DOHH2 (cell line): ENCODE data around the gene SIGLEC6.

Source experiments
- H3F3A ChIP-seq: fragments of 200-600 bp; sonication (generic), shearing (Covaris generic); 2 replicates; pipeline ENCODE4 v1.6.0; 2016; ENCODE audit warnings: antibody characterized with exemption, mild to moderate bottlenecking; ENCODE audit not compliant: control insufficient read depth, insufficient read depth
- H3K27ac ChIP-seq: fragments of 200-600 bp; sonication (generic); 2 replicates; pipeline ENCODE4 v1.5.1; 2014; ENCODE audit warnings: low read depth, mild to moderate bottlenecking, low read length, moderate library complexity
- H3K27me3 ChIP-seq: fragments of 200-600 bp; sonication (generic); 2 replicates; pipeline ENCODE4 v1.6.1; 2014; ENCODE audit warnings: mild to moderate bottlenecking, low read length, mixed read lengths; ENCODE audit not compliant: control insufficient read depth
- H3K36me3 ChIP-seq: fragments of 200-600 bp; sonication (generic); 2 replicates; pipeline ENCODE4 v1.6.1; 2014; ENCODE audit warnings: mild to moderate bottlenecking, low read length, moderate library complexity, mixed read lengths; ENCODE audit not compliant: control insufficient read depth
- H3K4me1 ChIP-seq: fragments of 200-600 bp; sonication (generic); 2 replicates; pipeline ENCODE4 v1.6.1; 2014; ENCODE audit warnings: mild to moderate bottlenecking, low read length, mixed read lengths; ENCODE audit not compliant: control insufficient read depth
- H3K4me2 ChIP-seq: fragments of 200-600 bp; sonication (generic); 2 replicates; pipeline ENCODE4 v1.6.0; 2014; ENCODE audit warnings: mild to moderate bottlenecking, low read length, moderate library complexity
- H3K4me3 ChIP-seq: fragments of 200-600 bp; sonication (generic); 2 replicates; pipeline ENCODE4 v1.5.1; 2014; ENCODE audit warnings: mild to moderate bottlenecking, low read length, mixed read lengths
- H3K79me2 ChIP-seq: fragments of 200-600 bp; sonication (generic); 2 replicates; pipeline ENCODE4 v1.6.1; 2014; ENCODE audit warnings: mild to moderate bottlenecking, low read length, mixed read lengths; ENCODE audit not compliant: control insufficient read depth
- H3K9me2 ChIP-seq: fragments of 200-600 bp; sonication (generic); replicated peaks from 2 replicates; pipeline ENCODE4 v1.6.1; 2014; ENCODE audit warnings: mild to moderate bottlenecking, low read length, mixed read lengths; ENCODE audit not compliant: control insufficient read depth
- H3K9me3 ChIP-seq: fragments of 200-600 bp; sonication (generic); 2 replicates; pipeline ENCODE4 v1.6.1; 2014; ENCODE audit warnings: antibody characterized with exemption, low read length, mixed read lengths; ENCODE audit not compliant: control insufficient read depth, insufficient read depth
- H4K20me1 ChIP-seq: fragments of 200-600 bp; sonication (generic); 2 replicates; pipeline ENCODE4 v1.6.0; 2014; ENCODE audit warnings: low read depth, mild to moderate bottlenecking, antibody characterized with exemption, low read length, moderate library complexity; ENCODE audit not compliant: control insufficient read depth, insufficient read depth
- CTCF ChIP-seq: fragments of 200-600 bp; sonication (generic); IDR thresholded peaks from one replicate; pipeline ENCODE4 v1.5.1; 2014; ENCODE audit warnings: antibody characterized with exemption, mild to moderate bottlenecking, low read depth, low read length; ENCODE audit not compliant: poor library complexity, severe bottlenecking
- EZH2phosphoT487 ChIP-seq: fragments of 200-600 bp; sonication (generic); IDR thresholded peaks from 2 replicates; pipeline ENCODE4 v1.6.1; 2017; ENCODE audit warnings: borderline replicate concordance, mild to moderate bottlenecking, antibody characterized with exemption, low read length, moderate library complexity, mixed read lengths

Gene SIGLEC6

GRCh38 chr19:51469162-51469561, 62.3 kb downstream of the SIGLEC6 start:
- Histone ChIP-seq H4K20me1 (no peaks in the 10 kb centered on the region), H3K36me3 (no peaks in the 10 kb centered on the region), H3K27ac (no peak overlapping the region), H3K4me3 (no peak overlapping the region), H3K79me2 (no peaks in the 10 kb centered on the region), H3K9me2 (no peaks in the 10 kb centered on the region), H3K4me2 (no peak overlapping the region), H3K27me3 (peaks cover 15% of the 10 kb centered on the region; the same call in 1 of the 2 replicates), H3K4me1 (no peaks in the 10 kb centered on the region), H3F3A (no peaks in the 10 kb centered on the region), H3K9me3 (no peaks in the 10 kb centered on the region)
- TF ChIP-seq EZH2phosphoT487 (no peak), CTCF (no peak)

- no peaks in the 10 kb centered on the region for H3K79me2 ChIP-seq
- H3K36me3 ChIP-seq: no peaks in the 10 kb centered on the region
- H3K9me3 ChIP-seq: no peaks in the 10 kb centered on the region
- no peaks in the 10 kb centered on the region for H3K4me1 ChIP-seq
- no peaks in the 10 kb centered on the region for H3F3A ChIP-seq
- H4K20me1 ChIP-seq: no peaks in the 10 kb centered on the region
- no peak overlapping the region for H3K27ac ChIP-seq
- no peaks in the 10 kb centered on the region for H3K9me2 ChIP-seq
- H3K27me3 ChIP-seq: peaks cover 11% of the 10 kb centered on the region; the same call in 1 of the 2 replicates
- H3K4me3 ChIP-seq: no peak overlapping the region
- TF ChIP-seq EZH2phosphoT487 (no peak), CTCF (no peak)
- H3K4me2 ChIP-seq: no peak overlapping the region
These were observed 62.9 kb downstream of the SIGLEC6 start for GRCh38 chr19:51468545-51468920.

GRCh38 chr19:51467864-51468544, 63.5 kb downstream of the SIGLEC6 start:
- Histone ChIP-seq H3K27me3 (peaks cover 10% of the 10 kb centered on the region; the same call in 1 of the 2 replicates), H4K20me1 (no peaks in the 10 kb centered on the region), H3F3A (no peaks in the 10 kb centered on the region), H3K9me2 (no peaks in the 10 kb centered on the region), H3K36me3 (no peaks in the 10 kb centered on the region), H3K9me3 (no peaks in the 10 kb centered on the region), H3K79me2 (no peaks in the 10 kb centered on the region), H3K4me1 (no peaks in the 10 kb centered on the region), H3K27ac (no peak overlapping the region), H3K4me3 (no peak overlapping the region), H3K4me2 (no peak overlapping the region)
- TF ChIP-seq CTCF (no peak), EZH2phosphoT487 (no peak)
